SU-DHL-6 (cell line): Measurements from ENCODE around the gene TJP2.

ENCODE experiments used
- H2AFZ ChIP-seq: fragments of 200-600 bp; sonication (generic); 2 replicates; pipeline ENCODE4 v1.6.1; 2014; ENCODE audit warnings: low read depth, mild to moderate bottlenecking, moderate library complexity, mixed read lengths, antibody characterized with exemption, low read length; ENCODE audit not compliant: severe bottlenecking
- H3F3A ChIP-seq: fragments of 200-600 bp; shearing (Covaris generic); 2 replicates; pipeline ENCODE4 v1.6.0; 2016; ENCODE audit warnings: antibody characterized with exemption, mild to moderate bottlenecking; ENCODE audit not compliant: insufficient read depth
- H3K27ac ChIP-seq: fragments of 200-600 bp; sonication (generic); 2 replicates; pipeline ENCODE4 v1.5.1; 2016; ENCODE audit warnings: low read depth, mild to moderate bottlenecking, low read length, moderate library complexity, mixed read lengths
- H3K27me3 ChIP-seq: fragments of 200-600 bp; sonication (generic), shearing (Covaris generic); 2 replicates; pipeline ENCODE4 v1.6.0; 2014; ENCODE audit warnings: mild to moderate bottlenecking, low read length
- H3K36me3 ChIP-seq: fragments of 200-600 bp; sonication (generic); 2 replicates; pipeline ENCODE4 v1.6.1; 2014; ENCODE audit warnings: mild to moderate bottlenecking, low read length, mixed read lengths
- H3K4me2 ChIP-seq: fragments of 300-600, 200-600 bp; shearing (Covaris generic), sonication (generic); 2 replicates; pipeline ENCODE4 v1.6.0; 2014; ENCODE audit warnings: low read length, low read depth, mild to moderate bottlenecking; ENCODE audit not compliant: poor library complexity, severe bottlenecking
- H3K4me3 ChIP-seq: fragments of 200-600 bp; sonication (generic); 2 replicates; pipeline ENCODE4 v1.5.1; 2014; ENCODE audit warnings: antibody characterized with exemption, low read length, mild to moderate bottlenecking, mixed read lengths; ENCODE audit not compliant: insufficient read depth, poor library complexity, severe bottlenecking
- H3K79me2 ChIP-seq: fragments of 200-600 bp; sonication (generic); 2 replicates; pipeline ENCODE4 v1.6.1; 2014; ENCODE audit warnings: mild to moderate bottlenecking, low read length, moderate library complexity; ENCODE audit not compliant: insufficient read depth
- H3K9ac ChIP-seq: fragments of 200-600 bp; sonication (generic); 2 replicates; pipeline ENCODE4 v1.7.0; 2014; ENCODE audit warnings: mild to moderate bottlenecking, low read length
- H3K9me2 ChIP-seq: fragments of 200-600 bp; sonication (generic); replicated peaks from 2 replicates; pipeline ENCODE4 v1.6.1; 2014; ENCODE audit warnings: low read length; ENCODE audit not compliant: insufficient read depth
- H3K9me3 ChIP-seq: fragments of 200-600 bp; sonication (generic); 2 replicates; pipeline ENCODE4 v1.6.1; 2014; ENCODE audit warnings: low read length, mixed read lengths; ENCODE audit not compliant: insufficient read depth
- H4K20me1 ChIP-seq: fragments of 200-600 bp; sonication (generic); 2 replicates; pipeline ENCODE4 v1.6.1; 2014; ENCODE audit warnings: low read depth, mild to moderate bottlenecking, antibody characterized with exemption, low read length, moderate library complexity, mixed read lengths
- EZH2phosphoT487 ChIP-seq: fragments of 200-600 bp; sonication (generic), shearing (Covaris generic); conservative IDR thresholded peaks from 2 replicates; pipeline ENCODE4 v1.6.1; 2018; ENCODE audit warnings: mild to moderate bottlenecking, antibody characterized with exemption, low read length, moderate library complexity, mixed read lengths
- TF ChIP-seq, protein P1 (sequence below): fragments of 200-600 bp; sonication (generic); IDR thresholded peaks from one replicate; pipeline ENCODE4 v1.5.1; 2017; ENCODE audit warnings: antibody characterized with exemption, mild to moderate bottlenecking, low read length, moderate library complexity; ENCODE audit not compliant: insufficient read depth, poor library complexity, severe bottlenecking

TJP2 gene

DNA sequence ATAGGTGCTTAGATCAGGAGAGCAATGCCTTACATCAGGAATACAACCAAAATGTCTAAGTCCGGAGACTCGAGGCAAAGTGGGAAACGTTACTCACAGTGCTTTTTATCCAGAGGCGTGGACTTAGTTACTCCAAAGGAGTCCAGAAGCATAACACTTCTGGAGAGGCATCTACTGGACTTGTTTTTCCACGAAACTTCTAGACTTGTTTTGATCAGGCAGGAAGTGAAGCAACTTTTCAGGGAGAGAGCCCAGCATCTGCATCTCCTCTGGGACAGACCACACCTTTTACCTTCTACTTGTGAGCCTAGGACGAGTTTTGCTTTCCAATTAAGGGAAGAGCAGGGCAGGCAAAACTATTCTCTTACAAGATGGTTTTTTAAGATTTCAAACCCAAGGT, 1.2 kb upstream of the TJP2 start:
- Histone ChIP-seq H3F3A (no peaks in the 10 kb centered on the region), H3K27ac (no peak overlapping the region), H3K9ac (peak overlapping the region; percentile 71; the same call in 1 of the 2 replicates), H3K27me3 (no peaks in the 10 kb centered on the region), H3K4me3 (no peak overlapping the region), H3K9me3 (no peaks in the 10 kb centered on the region), H3K4me2 (peak overlapping the region; percentile 82), H3K9me2 (no peaks in the 10 kb centered on the region), H3K79me2 (no peaks in the 10 kb centered on the region), H4K20me1 (no peaks in the 10 kb centered on the region), H2AFZ (no peak overlapping the region), H3K36me3 (no peaks in the 10 kb centered on the region)
- TF ChIP-seq, protein P1, sequence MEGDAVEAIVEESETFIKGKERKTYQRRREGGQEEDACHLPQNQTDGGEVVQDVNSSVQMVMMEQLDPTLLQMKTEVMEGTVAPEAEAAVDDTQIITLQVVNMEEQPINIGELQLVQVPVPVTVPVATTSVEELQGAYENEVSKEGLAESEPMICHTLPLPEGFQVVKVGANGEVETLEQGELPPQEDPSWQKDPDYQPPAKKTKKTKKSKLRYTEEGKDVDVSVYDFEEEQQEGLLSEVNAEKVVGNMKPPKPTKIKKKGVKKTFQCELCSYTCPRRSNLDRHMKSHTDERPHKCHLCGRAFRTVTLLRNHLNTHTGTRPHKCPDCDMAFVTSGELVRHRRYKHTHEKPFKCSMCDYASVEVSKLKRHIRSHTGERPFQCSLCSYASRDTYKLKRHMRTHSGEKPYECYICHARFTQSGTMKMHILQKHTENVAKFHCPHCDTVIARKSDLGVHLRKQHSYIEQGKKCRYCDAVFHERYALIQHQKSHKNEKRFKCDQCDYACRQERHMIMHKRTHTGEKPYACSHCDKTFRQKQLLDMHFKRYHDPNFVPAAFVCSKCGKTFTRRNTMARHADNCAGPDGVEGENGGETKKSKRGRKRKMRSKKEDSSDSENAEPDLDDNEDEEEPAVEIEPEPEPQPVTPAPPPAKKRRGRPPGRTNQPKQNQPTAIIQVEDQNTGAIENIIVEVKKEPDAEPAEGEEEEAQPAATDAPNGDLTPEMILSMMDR, result no peak
- no peak for TF ChIP-seq EZH2phosphoT487

DNA sequence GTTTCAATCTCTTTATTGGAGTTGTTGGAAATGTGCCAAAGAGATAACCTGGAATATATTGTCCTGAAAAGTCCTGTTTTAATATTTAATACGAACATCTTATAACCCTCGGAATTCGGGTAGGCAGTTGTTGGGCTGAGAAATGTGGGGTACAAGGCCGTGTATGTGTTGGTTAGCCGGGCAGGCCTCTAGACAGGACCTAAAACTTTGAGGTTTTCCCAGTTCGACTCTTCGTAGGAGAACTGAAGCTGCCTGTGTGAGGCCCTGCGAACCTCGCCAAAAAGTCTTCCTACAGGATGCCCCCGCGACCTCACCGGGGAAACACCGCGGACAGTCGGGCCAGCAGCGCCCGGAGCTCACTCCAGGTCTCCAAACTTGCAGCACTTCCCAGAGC, 583 bp upstream of the TJP2 start:
- no peaks in the 10 kb centered on the region for H4K20me1 ChIP-seq
- peak overlapping the region; percentile 82 for H3K4me2 ChIP-seq
- no peaks in the 10 kb centered on the region for H3K9me3 ChIP-seq
- TF ChIP-seq, protein P1, result no peak
- TF ChIP-seq EZH2phosphoT487, result no peak
- H2AFZ ChIP-seq, result peak overlapping the region; percentile 99
- H3F3A ChIP-seq, result no peaks in the 10 kb centered on the region
- H3K4me3 ChIP-seq, result peak overlapping the region; percentile 59
- H3K27me3 ChIP-seq, result no peaks in the 10 kb centered on the region
- H3K27ac ChIP-seq, result no peak overlapping the region
- peak overlapping the region; percentile 71 for H3K9ac ChIP-seq
- H3K36me3 ChIP-seq, result no peaks in the 10 kb centered on the region
- H3K9me2 ChIP-seq, result no peaks in the 10 kb centered on the region
- no peaks in the 10 kb centered on the region for H3K79me2 ChIP-seq

DNA sequence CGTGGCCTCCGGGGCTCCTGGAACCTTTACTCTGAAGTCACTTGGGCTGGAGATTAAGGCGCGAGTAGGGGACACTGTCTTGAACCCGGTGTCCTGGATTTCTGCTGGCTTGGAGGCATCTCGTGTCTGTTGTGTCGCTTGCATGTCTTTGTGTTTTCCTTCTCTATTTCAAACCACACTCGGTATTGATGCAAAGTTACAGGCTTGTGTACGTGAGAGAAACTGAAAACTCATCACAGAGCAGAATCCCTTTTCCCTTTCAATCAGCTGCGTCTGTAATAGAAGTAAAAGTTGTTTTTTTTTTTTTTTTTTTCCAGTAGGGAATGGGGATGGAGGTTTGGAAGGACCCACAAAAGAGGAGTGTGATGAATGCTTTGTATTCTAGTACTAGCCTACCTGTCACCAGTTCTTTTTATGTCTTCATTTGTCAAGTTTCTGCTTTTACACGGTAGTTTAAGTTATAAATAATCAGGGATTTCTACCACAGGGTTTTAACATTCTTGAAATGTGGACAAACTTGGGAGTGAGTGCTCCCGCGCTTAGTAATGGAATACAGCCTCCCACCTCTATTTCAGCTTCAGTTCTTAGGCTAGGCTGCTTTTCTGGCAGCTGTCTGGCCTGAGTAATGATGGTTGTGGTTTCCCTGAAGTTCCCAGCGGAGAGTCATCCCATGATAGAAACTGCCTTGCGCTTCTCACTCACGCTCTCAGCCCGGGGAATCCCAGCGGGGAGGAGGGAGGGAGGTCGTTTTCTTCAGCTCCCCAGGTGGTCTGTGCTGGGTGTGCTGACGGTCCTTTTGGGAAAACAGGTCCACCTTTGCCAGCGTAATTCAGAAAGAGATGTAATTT, 763 bp downstream of the TJP2 start:
- peak overlapping the region; percentile 71 for H3K9ac ChIP-seq

More for the DNA sequence above, 763 bp downstream of the TJP2 start:
- no peaks in the 10 kb centered on the region for H4K20me1 ChIP-seq
- H3K27me3 ChIP-seq, result no peaks in the 10 kb centered on the region
- no peaks in the 10 kb centered on the region for H3K9me2 ChIP-seq
- H3K9me3 ChIP-seq, result no peaks in the 10 kb centered on the region
- H3K36me3 ChIP-seq, result no peaks in the 10 kb centered on the region
- H3K79me2 ChIP-seq, result no peaks in the 10 kb centered on the region
- no peak for TF ChIP-seq EZH2phosphoT487
- TF ChIP-seq, protein P1, result no peak
- no peaks in the 10 kb centered on the region for H3F3A ChIP-seq
- no peak overlapping the region for H3K27ac ChIP-seq
- H3K4me2 ChIP-seq, result peak overlapping the region; percentile 82
- peak overlapping the region; percentile 99 for H2AFZ ChIP-seq
- H3K4me3 ChIP-seq, result peak overlapping the region; percentile 59
